T-helper 1 cell (primary cell): ENCODE results near the gene CYP27B1.
"Not testable (repeated sequence)": the region's sequence is repeated elsewhere in the genome, so short reads cannot be mapped to it uniquely, and the experiment has no call there.

Experiments
- DNase-seq, 5 donors: peaks; one replicate each; pipeline ENCODE4 v3.0.0-alpha.2; 2012 to 2020

CYP27B1 gene

GRCh38 chr12:57734591-57734990, 32.3 kb downstream of the CYP27B1 start:
- no peak for DNase-seq

DNA sequence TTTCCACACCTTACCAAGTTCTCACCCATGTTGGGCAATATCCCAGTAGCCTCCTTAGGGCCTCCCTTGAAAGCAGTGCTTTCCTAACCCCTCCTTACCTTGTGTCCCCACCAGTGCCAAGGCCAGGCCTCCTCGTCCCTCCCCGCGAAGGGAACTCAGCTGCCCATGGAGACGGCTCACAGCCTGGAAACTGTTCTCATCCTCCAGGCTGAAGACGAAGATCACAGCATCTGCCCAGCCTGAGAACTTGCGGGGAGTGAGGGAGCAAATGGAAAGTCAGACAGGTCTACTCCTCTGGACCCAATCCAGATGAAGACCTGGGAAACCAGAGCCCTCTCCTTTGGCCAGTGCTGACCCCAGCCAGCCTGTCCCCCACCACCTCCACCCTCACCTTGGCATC, 33.0 kb downstream of the CYP27B1 start:
- DNase-seq, result no peak

DNA sequence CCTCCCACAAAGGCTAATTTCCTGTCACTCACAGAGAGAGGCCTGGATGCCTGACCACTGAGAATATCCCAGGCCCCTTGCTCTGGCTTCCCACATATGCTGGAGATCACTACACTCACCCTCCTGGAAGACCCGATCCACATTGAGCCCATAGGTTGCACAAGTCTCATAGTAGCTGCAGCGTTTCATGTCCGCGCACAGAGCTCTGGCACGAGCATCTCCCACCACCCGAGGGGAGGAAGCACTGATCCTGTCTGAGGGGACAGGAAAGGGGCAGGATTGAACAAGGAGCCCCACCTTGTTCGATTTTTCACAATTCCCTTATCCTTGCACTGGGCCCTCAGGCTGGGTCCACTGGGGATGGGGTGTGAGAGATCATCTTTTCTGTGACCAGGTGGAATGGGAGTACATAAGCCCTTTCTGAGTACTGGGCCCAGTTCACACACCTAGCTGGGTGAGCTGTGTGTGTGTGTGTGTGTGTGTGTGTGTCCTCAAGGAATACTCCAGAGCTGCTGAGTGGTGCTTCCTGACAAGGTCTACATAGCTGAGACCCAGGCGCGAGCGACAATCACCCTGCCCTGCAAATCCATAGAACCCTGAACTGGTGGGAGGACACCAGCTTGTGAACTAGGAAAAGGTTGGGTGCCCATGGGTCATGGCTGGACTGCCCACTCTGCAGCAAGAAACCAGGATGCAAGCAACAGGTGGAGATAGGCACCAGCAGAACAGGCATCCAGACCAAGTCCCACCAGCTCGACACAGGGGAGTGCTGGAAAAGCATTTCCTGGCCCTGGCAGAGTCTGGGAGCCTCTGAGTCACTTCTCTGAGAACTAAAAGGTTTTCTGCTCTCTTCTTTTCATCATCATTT, 33.9 kb downstream of the CYP27B1 start:
- DNase-seq, result no peak

DNA sequence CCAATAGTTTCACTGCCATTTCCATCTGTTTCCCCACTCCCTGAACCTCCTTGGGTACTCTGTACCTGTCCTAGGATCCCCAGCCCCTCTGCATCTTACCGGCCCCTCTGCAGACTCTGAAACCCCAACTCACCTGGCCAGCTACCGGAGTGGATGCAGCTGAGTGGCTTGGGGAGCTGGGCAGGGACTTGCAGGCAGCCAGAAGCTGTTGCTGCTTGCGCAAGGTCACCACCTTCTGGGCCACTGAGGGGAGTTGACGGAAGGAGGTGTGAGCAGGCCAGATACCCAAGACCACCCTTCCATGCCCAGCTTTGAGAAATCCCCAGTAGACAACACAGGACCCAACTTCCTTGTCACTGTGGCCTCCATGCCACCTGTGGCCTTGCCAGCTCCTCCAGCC, 34.6 kb downstream of the CYP27B1 start:
- no peak for DNase-seq

DNA sequence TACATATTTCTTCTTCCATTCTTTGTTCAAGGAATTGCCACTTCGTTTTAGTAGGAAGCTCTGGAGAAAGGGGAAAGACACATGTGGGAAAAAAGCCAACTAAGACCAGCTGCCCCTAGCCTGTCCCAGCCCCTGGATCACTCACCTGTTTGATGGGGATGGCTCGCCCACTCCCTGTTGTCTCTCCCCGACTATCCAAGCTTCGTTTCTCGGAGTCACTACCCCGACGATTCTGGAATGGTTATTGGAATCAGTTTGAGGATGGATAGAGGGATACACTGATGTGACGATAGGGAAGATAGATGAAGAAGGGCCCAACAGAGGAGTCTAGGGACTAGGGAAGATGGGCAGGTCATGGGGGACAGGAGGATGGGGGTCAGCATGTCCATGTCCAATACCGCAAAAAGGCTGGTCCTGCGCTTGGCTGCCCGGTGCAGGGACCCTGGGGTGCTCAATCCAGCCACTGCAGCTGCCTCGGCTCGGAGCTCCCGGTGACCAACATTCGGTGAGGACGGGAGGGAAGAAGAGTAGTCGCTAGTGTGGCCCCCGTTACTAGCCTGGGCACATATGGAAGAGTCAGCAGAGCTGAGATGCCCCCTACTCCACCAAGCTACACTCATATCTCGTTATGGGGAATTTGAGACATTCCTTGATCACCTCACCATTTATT, 35.3 kb downstream of the CYP27B1 start:
- DNase-seq, result no peak

DNA sequence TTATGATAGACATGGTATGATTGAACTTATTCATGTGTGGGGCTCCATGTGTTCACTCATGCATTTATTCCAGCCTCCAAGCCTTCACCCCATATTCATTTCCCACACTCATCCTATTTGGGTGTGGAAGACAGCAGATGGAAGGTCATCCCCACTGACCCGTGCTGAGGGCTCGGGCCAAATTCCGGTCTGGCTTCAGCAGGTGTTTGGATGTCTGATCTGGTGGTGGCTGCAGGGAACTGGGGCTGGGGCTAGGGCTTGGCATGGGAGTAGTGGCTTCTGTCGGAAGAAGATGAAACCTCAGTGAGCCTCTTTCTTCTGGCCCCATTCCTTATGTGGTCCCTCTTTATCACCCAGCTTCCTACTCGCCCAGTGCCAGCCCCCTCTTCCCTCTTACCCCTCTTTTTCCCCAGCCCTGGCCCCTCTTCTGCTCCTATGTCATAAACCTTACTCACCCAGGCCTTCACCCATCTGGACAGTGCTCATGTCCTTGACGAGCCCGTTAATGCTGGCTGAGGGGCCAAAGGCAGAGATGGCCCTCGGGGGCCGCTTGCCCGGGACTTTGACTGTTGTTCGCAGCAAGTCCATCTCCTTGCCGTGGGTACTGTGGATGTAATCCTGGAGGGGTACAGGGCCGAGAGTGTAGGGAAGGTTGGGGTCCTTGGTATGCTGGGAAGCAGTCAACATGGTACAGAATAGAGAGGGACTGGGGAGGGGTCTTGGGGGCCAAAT, 36.4 kb downstream of the CYP27B1 start:
- no peak for DNase-seq

GRCh38 chr12:57729321-57729844, 37.5 kb downstream of the CYP27B1 start:
- DNase-seq, result no peak

DNA sequence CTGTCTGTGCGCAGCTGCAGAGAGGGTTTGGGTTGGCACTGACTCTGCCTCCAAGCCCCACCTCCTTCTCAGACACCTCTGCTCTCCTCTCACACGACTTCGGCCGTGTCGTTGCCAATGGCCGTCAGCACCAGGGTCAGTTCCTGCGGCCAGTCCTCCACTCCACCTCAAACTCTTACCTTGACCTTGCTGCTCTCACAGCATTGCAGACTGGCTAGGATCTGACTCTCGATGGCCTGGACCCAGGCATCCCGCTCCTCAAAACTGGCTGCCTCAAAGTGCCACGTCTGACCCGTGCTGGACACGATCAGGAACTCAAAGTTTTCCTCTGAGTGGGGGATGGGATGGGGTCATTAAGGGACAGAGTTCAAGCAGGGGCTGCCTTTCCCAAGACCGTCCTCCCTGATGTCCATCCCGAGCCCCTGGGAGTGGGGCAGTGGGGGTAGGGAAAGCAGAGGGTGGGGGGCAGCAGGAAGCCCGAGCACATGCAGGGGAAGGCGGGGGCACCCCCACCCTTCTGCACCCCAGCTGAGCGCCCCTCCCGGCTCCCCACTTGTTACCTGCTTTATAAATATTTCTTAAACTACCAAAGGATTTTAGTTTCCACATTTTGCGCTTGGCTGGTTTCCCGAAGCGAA, 39.0 kb downstream of the CYP27B1 start:
- DNase-seq, result no peak

DNA sequence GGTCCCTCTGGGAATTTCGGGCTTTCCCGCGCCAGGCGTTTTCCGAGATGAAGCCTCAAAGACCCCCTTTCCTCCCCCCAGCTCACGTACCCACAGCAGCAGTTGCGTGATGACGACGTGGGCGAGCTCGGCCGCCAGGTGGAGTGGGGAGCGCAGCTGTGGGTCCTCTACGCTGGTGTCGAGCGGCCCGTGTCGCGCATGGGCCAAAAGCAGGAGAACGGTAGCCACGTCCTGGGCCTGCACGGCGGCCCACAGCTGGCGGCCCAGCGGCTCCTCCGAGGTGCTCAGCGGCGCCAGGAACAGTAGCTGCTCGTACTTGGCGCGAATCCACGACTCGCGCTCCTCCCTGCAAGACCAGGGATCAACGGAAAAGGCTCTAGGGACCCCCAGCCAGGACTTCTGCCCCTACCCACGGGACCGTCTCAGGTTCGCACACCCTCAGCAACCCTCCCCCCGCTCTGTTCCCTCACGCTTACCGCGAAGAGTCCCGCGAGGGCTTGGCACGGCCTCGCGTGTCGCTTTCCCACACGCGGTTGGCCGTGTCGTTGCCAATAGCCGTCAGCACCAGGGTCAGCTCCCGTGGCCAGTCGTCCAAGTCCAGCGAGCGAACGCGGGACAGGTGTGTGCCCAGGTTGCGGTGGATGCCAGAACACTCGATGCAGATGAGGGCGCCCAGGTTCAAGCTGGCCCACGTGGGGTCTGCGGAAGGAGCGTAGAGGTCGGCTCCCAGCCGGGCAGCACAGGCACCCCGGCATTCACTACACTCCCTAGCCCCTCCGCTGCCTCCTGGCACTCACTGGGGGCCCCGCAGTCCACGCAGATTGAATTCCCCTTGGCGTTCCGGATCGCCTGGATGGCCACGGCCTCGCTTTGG, 39.8 kb downstream of the CYP27B1 start:
- DNase-seq, result no peak

DNA sequence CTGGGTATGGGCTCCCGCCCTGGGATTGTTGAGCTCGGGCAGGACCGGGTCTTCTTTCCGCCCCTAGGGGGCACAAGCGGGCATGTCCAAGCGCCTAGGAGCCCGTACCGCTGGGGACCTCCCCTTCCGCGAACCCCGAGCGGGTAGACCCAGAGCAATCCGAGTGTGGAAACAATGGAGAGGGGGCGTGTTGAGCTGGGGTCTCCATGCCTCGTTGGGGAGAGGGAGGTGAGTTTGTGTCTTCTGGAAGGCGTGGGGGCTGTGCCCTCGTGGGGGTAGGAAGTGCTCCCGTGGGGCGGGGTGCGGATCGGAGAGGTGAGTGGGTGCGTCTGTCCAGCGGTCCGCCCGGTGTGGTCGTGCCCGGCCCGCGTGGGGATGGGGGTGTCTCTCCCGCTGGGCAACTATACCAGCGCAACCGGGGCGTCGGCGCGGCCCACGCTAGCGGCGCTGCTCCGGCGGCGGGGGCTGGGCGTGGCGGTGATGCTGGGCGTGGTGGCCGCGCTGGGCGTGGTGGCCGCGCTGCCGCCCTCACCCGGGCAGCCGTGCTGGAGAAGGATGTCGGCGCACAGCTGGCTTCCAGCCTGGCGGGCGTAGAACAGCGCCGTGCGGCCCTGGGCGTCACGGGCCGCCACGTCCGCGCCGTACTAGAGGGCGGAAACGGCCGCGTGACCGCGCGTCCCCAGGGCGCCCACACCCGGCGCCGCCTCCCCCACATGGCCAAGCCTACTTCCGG, 40.6 kb downstream of the CYP27B1 start:
- no peak for DNase-seq

DNA sequence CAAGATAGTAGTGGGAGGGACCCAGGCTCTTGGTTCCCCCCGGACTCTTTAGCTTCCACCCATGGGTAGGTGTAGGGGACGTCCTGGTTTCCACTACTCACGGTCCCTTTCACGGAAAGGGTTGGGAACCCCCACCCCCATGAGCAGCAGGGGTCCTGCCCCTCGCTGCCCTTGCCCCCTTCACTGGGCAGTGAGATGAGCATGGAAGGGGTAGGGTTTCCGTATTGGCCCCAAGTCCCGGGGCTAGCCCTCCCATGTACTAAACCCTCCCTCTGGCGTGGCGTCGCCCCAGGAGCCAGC, 41.1 kb downstream of the CYP27B1 start:
- no peak for DNase-seq

DNA sequence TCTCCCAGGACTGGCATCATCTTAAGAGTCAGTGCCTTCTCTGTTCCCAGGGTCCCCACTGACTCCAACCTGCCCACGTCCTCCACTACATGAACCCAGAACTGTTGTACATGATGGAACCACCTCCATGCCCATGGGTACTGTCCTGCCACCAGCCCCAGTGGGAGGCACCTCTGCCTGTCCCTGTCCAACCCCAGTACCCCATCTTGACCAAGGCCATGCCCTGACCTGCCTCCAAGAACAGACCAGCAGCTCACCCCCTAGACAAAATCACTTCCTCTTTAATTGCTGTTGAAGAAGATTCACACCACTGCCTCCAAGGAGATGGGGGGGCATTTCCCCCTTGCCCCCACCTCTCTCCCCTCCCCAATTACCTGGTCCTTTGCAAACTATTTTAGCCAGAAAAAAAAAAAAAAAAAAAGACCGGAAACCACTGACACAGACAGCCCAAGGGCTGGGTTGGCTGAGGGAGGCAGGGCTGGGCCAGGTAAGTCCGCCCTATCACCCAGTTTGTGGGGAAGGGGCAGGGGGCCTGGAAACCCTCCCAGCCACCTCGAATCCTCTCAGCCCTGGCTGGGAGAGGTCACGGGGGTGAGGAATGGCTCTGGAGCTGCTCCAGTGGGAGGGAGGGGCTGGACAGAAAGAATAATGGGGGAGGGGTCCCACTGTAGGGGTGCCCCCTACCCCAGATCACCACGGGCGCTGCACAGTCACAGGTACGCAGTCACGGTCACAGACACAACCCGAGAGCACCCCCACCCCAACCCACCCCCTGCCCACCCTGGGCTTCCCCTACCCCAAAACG, 41.7 kb downstream of the CYP27B1 start:
- DNase-seq, result no peak

DNA sequence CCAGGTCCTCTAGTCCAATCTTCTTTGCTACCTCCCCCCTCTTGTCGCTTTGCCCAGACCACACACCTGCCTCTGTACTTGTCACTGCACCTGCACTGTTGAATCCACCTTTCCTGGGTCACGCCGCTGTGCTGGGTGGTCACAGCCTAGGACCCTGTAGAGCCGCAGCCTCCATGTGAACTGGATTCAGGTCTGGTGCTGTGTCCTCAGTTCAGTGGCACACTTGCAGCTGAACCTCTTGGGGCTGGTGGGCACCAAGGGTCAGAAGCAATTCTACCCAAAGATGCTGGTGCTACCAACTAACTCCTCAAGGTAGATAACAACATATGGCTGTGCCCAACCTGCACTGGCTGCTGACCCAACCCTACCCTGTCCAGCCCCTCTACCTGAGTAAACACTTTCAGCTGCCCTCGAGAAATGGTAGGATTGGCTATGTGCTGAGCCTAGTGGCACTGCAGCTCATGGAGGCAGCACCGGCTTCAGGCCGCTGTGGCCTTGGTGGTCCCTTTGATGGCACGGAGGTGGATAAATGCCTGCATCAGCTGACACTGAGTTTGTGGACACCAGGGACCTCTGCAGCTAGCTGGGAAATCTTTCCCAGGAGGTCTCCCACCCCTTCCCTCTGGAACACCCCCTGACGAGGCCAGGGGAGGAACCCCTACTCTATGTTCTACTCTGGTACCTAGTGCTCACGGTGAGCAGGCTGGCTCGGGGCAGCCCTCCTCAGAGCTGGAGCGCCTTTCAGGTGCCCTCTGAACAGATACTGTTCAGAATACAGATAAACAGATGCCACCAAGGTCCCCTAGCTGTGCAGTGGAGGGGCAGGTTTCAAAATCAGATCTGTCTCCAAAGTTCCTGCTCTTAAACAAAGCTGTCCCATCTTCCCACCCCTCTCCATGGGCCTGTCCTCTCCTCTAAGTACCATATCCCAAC, 42.6 kb downstream of the CYP27B1 start:
- DNase-seq, result no peak

DNA sequence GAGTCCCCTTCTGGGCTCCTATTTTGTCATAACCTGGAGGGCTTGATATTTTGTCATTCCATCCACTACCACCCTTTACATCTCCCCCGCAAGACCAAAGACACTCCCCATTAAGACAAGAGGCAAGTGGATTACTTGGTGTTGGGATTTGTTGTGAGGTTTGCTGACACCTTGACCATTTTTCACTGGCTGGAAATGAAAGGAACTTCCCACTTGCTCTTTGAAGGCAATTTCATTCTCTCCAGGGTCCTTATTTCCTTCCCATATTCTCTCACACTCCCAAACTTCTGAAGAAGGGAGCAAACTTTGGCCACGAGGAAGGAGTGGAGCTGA, 43.3 kb downstream of the CYP27B1 start:
- no peak for DNase-seq

DNA sequence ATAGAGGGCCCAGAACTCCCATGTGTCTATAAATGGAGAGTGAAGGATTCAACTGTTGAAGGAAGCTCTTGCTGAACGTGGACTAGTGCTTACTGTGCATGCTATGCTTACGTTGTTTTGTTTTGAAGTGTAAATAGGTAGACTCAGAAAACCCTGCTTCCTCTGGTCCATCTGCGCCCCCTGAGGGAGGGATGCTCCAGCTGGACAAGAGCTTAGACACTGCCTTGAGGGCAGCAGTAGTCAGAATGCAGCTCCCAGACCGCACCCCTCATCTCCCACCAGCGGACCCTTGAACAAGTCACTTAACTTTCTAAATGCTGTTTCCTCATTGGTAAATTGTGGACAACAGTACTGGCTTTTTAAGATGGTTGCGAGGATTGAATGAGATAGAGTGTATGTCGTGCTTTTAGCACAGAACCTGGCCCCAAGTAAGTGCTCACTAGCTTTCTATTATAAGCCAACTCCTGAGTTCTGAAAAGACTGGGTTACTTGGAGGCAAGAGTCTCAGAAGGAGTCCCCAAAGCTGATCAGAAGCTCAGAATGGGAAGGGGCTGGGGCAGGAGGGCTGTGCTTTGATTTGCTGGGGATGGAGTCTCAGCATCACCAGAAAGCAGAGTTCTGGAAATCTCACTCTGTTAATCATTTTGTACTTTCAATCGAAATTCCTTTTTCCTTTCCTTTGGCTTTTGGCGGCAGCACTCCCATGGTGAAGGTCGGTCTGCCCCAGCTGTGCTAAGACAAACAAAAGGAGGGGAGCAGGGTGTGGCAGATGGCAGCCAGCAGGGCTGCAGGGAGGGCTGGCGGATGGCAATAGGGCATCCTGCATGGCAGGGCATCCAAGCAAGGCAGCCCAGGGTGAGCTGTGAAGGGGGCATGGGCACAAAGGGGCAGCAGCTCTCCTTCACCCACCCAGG, 43.9 kb downstream of the CYP27B1 start:
- DNase-seq, result no peak

GRCh38 chr12:57721846-57722608, 44.9 kb downstream of the CYP27B1 start:
- DNase-seq, result not testable (repeated sequence)
